ENCODE data around the gene HHAT. TPM values are rescaled to one million over a fixed set of nuclear protein-coding genes. Genes with fewer than 3 reads are reported as not detected.

The HHAT gene
- total RNA-seq, 1 donor from 2014 or later: 4.3 TPM

DNA sequence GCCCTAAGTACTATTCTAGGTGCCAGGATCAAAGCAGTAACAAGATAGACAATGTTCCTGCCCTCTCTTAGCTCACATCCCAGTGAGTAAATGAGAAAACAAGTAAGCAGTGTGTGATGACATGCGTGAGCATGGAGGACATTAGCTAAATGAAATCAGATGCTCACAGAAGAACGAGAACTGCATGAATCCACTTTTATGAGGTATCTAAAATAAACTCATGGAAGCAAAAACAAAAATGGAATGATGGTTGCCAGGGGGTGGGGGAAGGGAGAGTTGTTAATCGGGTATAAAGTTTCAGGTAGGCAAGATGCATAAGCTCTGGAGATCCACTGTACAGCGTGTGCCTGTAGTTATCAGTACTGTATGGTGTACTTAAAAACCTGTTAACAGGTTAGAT lies 195.1 kb downstream of the HHAT start:
- Histone ChIP-seq H3K4me3 (no peak overlapping the region), H3K27ac (no peak overlapping the region), H3K36me3 (no peaks in the 10 kb centered on the region), H3K27me3 (no peaks in the 10 kb centered on the region), H3K9me3 (no peaks in the 10 kb centered on the region), H3K4me1 (no peaks in the 10 kb centered on the region)
- no peak for ATAC-seq
- intact Hi-C loops (cut with DNase I): no loop called here
- TF ChIP-seq, protein P1, sequence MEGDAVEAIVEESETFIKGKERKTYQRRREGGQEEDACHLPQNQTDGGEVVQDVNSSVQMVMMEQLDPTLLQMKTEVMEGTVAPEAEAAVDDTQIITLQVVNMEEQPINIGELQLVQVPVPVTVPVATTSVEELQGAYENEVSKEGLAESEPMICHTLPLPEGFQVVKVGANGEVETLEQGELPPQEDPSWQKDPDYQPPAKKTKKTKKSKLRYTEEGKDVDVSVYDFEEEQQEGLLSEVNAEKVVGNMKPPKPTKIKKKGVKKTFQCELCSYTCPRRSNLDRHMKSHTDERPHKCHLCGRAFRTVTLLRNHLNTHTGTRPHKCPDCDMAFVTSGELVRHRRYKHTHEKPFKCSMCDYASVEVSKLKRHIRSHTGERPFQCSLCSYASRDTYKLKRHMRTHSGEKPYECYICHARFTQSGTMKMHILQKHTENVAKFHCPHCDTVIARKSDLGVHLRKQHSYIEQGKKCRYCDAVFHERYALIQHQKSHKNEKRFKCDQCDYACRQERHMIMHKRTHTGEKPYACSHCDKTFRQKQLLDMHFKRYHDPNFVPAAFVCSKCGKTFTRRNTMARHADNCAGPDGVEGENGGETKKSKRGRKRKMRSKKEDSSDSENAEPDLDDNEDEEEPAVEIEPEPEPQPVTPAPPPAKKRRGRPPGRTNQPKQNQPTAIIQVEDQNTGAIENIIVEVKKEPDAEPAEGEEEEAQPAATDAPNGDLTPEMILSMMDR (IDR thresholded peaks at IDR 0.05): no peak
- no peak for DNase-seq

DNA sequence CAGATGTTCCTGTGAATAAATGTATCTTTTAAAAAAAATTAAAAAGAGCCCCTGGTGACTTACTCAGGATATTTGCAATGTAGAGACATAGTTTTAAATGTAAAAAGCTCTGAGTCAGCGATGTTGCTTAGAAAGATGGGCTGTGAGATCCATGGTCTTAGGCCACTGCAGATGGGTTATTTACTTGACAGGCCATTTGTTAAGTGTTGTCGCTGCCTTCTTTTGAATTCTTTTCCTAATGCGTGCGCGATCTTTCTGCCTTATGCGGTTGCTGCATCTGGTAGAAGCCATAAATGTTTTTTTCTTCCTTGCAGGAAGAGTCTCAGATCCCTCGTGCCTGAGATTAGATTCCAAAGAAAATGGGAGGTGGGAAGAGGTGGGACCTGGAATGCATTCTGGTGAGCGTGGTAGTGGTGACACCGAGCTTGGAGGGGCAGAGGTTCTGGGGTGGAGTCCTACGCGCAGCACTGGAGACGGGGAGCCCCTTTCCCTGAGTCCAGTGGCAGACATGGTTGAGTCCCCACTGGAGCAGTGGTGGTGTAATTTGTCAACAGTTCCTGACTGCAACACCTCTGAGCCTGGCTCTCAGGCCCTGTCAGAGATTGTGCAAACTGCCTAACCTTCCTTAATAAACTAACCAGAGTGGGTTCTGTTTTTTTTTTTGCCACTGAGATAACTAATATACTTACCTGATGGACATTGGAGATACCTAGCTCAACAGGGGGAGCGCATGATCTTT lies 197.2 kb downstream of the HHAT start:
- Histone ChIP-seq H3K27me3 (no peaks in the 10 kb centered on the region), H3K27ac (no peak overlapping the region), H3K9me3 (no peaks in the 10 kb centered on the region), H3K4me3 (no peak overlapping the region), H3K4me1 (no peaks in the 10 kb centered on the region), H3K36me3 (no peaks in the 10 kb centered on the region)
- no peak for DNase-seq
- ATAC-seq: no peak
- TF ChIP-seq, protein P1 (IDR thresholded peaks at IDR 0.05): no peak
- intact Hi-C loops (cut with DNase I): no loop called here

DNA sequence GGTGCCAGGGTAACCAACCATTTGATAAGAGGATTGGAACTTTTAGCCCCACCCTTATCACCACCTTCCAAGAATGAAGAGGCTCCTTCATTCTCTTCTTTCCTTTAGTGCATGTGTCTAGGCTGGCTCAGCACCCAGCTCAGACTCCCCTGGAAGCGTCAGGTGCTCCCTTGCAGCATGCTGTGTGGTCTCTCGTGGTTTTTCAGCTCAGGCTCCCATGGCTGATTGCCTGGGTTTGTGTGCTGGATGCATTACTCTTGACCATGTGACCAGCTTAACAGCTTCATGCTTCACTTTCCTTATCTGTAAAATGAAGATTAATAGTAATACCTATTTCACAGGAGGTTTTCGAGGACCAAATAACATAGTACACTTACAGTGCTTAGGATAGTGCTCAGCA lies 198.4 kb downstream of the HHAT start:
- intact Hi-C loops (cut with DNase I): no loop called here
- no peak overlapping the region for H3K27ac ChIP-seq
- H3K36me3 ChIP-seq: no peaks in the 10 kb centered on the region
- no peak for DNase-seq
- TF ChIP-seq, protein P1 (IDR thresholded peaks at IDR 0.05): no peak
- no peaks in the 10 kb centered on the region for H3K9me3 ChIP-seq
- ATAC-seq: no peak
- no peaks in the 10 kb centered on the region for H3K4me1 ChIP-seq
- no peak overlapping the region for H3K4me3 ChIP-seq
- H3K27me3 ChIP-seq: no peaks in the 10 kb centered on the region

DNA sequence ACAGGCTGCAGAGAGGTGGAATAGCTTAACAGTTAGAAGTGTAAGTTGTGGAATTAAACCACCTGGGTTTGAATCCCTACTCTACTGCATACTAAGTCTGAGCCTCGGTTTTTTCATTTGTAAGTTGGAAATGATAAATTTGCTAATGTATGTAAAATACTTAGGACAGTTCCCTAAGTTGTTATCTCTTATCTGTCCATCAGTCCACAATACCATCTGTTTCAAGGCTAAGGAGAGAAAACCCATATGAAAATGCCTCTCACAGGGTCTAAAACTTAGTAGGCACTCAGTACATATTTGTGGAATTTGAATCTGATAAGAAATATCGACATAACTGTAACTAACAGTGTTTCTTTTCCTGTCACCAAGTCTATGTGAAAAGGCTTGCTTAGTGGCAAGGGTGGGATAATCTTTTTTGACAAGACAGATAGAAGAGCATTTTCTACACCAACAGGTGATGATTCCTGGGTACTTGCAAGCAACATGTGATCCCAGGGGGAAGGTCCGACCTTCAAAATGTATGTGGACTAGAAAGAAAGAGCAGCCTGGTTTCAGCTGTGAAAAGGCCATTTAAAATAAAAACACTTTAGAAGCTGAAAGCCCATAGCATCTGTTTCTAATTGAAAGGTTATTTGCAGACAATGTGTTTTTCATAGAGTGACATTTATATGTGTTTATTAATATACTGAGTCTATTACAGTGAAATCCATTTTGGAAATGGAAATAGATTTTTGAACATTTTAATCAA lies 202.9 kb downstream of the HHAT start:
- TF ChIP-seq, protein P1 (IDR thresholded peaks at IDR 0.05): no peak
- no peaks in the 10 kb centered on the region for H3K4me1 ChIP-seq
- H3K27ac ChIP-seq: no peak overlapping the region
- H3K4me3 ChIP-seq: no peak overlapping the region
- intact Hi-C loops (cut with DNase I): no loop called here
- H3K36me3 ChIP-seq: no peaks in the 10 kb centered on the region
- H3K27me3 ChIP-seq: no peaks in the 10 kb centered on the region
- DNase-seq (no peak), ATAC-seq (no peak)
- no peaks in the 10 kb centered on the region for H3K9me3 ChIP-seq

DNA sequence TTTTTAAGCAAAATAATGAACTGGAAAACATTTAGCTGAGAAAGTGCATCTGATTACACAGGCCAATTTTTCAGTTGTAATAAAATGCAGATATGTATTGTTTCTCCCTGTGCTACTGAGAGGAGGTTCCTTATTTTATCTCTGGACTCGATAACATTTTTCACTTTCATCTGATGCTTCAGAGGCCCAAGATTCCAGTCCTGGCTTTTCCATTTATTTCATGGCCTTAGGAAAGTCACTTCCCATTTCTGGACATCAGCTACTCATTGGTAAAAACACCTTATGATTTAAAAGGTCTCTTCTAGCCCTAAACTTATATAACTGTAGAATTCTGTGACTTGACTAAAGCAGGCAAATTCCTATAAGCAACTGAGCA lies 203.5 kb downstream of the HHAT start:
- TF ChIP-seq, protein P1 (IDR thresholded peaks at IDR 0.05): no peak
- ATAC-seq: no peak
- intact Hi-C loops (cut with DNase I): no loop called here
- no peaks in the 10 kb centered on the region for H3K27me3 ChIP-seq
- no peak overlapping the region for H3K4me3 ChIP-seq
- H3K36me3 ChIP-seq: no peaks in the 10 kb centered on the region
- no peak overlapping the region for H3K27ac ChIP-seq
- no peaks in the 10 kb centered on the region for H3K4me1 ChIP-seq
- DNase-seq: no peak
- no peaks in the 10 kb centered on the region for H3K9me3 ChIP-seq

Measured in upper lobe of right lung (tissue), 1 donor.